PC-9 (cell line): ENCODE data around the gene EIF4G3.
"Not testable (repeated sequence)": the region's sequence is repeated elsewhere in the genome, so short reads cannot be mapped to it uniquely, and the experiment has no call there.

ENCODE experiments used
- CTCF ChIP-seq: fragments of 200-600 bp; sonication (generic); conservative IDR thresholded peaks from 2 replicates; pipeline ENCODE4 v1.6.1; 2017; ENCODE audit warnings: mixed run types, antibody characterized with exemption, mild to moderate bottlenecking, moderate library complexity
- EZH2 ChIP-seq: fragments of 200-600 bp; sonication (generic); IDR thresholded peaks from 2 replicates; pipeline ENCODE4 v1.8.0; 2017; ENCODE audit warnings: antibody characterized with exemption, low read depth

GRCh38 chr1:21024136-21024896, 152.4 kb downstream of the EIF4G3 start:
- TF ChIP-seq CTCF, EZH2: not testable (repeated sequence)
